Esophagus mucosa (tissue), 1 donor: ENCODE results near the gene RNF32. TPM values are rescaled to one million over a fixed set of nuclear protein-coding genes. Genes with fewer than 3 reads are reported as not detected.
"Not testable (repeated sequence)": the region's sequence is repeated elsewhere in the genome, so short reads cannot be mapped to it uniquely, and the experiment has no call there.

Experiments used
- ATAC-seq: fragments of 200-7000 bp; cut with Tn5 transposase; one replicate; pipeline ENCODE4 v1.9.1; 2020
- total RNA-seq: library from RNA; stranded (reverse); gene quantifications from one replicate; pipeline ENCODE4 v1.2.4, GENCODE V29; 2023
- donor health status: DM: yes; HTN: yes; CAD: no.

RNF32 gene
- total RNA-seq, 1 donor from 2014 or later: 1.8 TPM

- no peak for ATAC-seq
Measured at GRCh38 chr7:156676263-156676662, 35.7 kb downstream of the RNF32 start.

- no peak for ATAC-seq
Measured at GRCh38 chr7:156677374-156678054, 36.9 kb downstream of the RNF32 start.

- ATAC-seq: no peak
Measured at GRCh38 chr7:156680281-156680680, 39.7 kb downstream of the RNF32 start.

GRCh38 chr7:156682928-156683327 lies 42.4 kb downstream of the RNF32 start:
- ATAC-seq: no peak

GRCh38 chr7:156684251-156684650 lies 43.7 kb downstream of the RNF32 start:
- ATAC-seq: no peak

- no peak for ATAC-seq
Measured at GRCh38 chr7:156684661-156685060, 44.1 kb downstream of the RNF32 start.

GRCh38 chr7:156691764-156692163 lies 51.2 kb downstream of the RNF32 start:
- no peak for ATAC-seq

GRCh38 chr7:156692849-156693248 lies 52.3 kb downstream of the RNF32 start:
- no peak for ATAC-seq

GRCh38 chr7:156693627-156694026 lies 53.1 kb downstream of the RNF32 start:
- ATAC-seq: no peak

GRCh38 chr7:156697283-156697682 lies 56.7 kb downstream of the RNF32 start:
- not testable (repeated sequence) for ATAC-seq

- not testable (repeated sequence) for ATAC-seq
Measured at GRCh38 chr7:156698512-156698911, 57.9 kb downstream of the RNF32 start.

- not testable (repeated sequence) for ATAC-seq
Measured at GRCh38 chr7:156701787-156702186, 61.2 kb downstream of the RNF32 start.

- no peak for ATAC-seq
Measured at GRCh38 chr7:156702399-156702798, 61.8 kb downstream of the RNF32 start.

GRCh38 chr7:156703209-156703608 lies 62.6 kb downstream of the RNF32 start:
- no peak for ATAC-seq

GRCh38 chr7:156703773-156704482 lies 63.4 kb downstream of the RNF32 start:
- ATAC-seq: no peak

GRCh38 chr7:156722043-156722826 lies 81.7 kb downstream of the RNF32 start:
- ATAC-seq: no peak

GRCh38 chr7:156725073-156725472 lies 84.5 kb downstream of the RNF32 start:
- peak; percentile 69 for ATAC-seq

GRCh38 chr7:156725936-156726335 lies 85.4 kb downstream of the RNF32 start:
- no peak for ATAC-seq
